IgD-negative memory B cell (primary cell): ENCODE data around the gene WT1. TPM values are rescaled to one million over a fixed set of nuclear protein-coding genes. Genes with fewer than 3 reads are reported as not detected.
"Not testable (repeated sequence)": the region's sequence is repeated elsewhere in the genome, so short reads cannot be mapped to it uniquely, and the experiment has no call there.

Experiments used
- H3K27ac Mint-ChIP-seq, 3 donors: one replicate each; pipeline ENCODE4 v1.8.0; 2020 to 2022; ENCODE audit warnings: mild to moderate bottlenecking in 3 of 3, mixed read lengths in 3 of 3, moderate library complexity in 1 of 3
- H3K27me3 Mint-ChIP-seq: one replicate; pipeline ENCODE4 v1.8.0; 2021; ENCODE audit warnings: mixed read lengths
- H3K36me3 Mint-ChIP-seq: one replicate; pipeline ENCODE4 v1.8.0; 2020; ENCODE audit warnings: mild to moderate bottlenecking, mixed read lengths
- H3K4me1 Mint-ChIP-seq, 3 donors: one replicate each; pipeline ENCODE4 v1.8.0; 2020 to 2022; ENCODE audit warnings: mixed read lengths in 3 of 3, mild to moderate bottlenecking in 1 of 3
- H3K4me3 Mint-ChIP-seq, 4 donors: one replicate each; pipeline ENCODE4 v1.8.0; 2020 to 2022; ENCODE audit warnings: mild to moderate bottlenecking in 4 of 4, mixed read lengths in 4 of 4, moderate library complexity in 3 of 4
- H3K9me3 Mint-ChIP-seq, 3 donors: one replicate each; pipeline ENCODE4 v1.8.0; 2020 to 2021; ENCODE audit warnings: mixed read lengths in 3 of 3, mild to moderate bottlenecking in 1 of 3
- polyA plus RNA-seq: library from polyadenylated mRNA; unstranded; fragments of 300-500 nt; fragmentation: Illumina TruSeq; gene quantifications from one replicate; pipeline ENCODE4 v1.2.3, GENCODE V29; 2021

WT1 gene
- polyA plus RNA-seq, 1 donor from 2014 or later, result not detected

DNA sequence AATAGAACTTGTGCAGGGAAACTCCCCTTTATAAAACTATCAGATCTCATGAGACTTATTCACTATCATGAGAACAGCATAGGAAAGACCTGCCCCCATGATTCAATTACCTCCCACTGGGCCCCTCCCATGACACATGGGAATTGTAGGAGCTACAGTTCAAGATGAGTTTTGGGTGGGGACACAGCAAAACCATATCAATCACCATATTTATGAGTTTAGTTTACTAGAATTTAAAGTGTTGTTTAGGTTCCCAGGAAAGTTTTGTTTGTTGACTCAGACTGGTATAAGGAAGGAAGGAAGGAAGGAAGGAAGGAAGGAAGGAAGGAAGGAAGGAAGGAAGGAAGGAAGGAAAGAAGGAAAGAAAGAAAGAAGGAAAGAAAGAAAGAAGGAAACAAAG, 65.4 kb downstream of the WT1 start:
- H3K4me3 Mint-ChIP-seq, H3K36me3 Mint-ChIP-seq, H3K27ac Mint-ChIP-seq, H3K27me3 Mint-ChIP-seq, H3K4me1 Mint-ChIP-seq: not testable (repeated sequence)
- H3K9me3 Mint-ChIP-seq, result peaks cover 6 to 24% (median 8%) of the 10 kb centered on the region in 3 donors

DNA sequence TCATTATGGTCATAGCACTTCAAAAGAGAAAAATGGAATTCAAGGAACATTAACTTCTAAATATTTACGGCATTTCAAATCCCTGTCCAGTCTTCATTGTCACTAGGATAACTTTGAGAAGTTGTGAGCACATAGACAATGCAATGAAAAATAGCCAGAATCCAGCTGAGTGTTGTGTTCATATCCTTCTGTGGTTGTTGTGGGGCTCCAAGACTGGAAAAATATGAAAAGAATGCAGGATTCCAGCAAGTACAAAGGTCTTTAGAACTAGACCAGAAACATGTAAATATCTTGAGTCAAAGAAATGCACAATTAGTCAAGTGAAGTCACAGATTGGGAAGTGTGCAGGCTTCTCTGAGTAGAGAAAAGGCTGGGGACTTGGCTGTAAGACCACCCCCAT, 68.7 kb downstream of the WT1 start:
- H3K4me1 Mint-ChIP-seq, result peaks cover 0 to 3% (median 0%) of the 10 kb centered on the region in 3 donors
- peaks cover 5 to 24% (median 8%) of the 10 kb centered on the region in 3 donors for H3K9me3 Mint-ChIP-seq
- peaks cover 1% of the 10 kb centered on the region for H3K36me3 Mint-ChIP-seq
- H3K4me3 Mint-ChIP-seq, result no peak overlapping the region
- H3K27ac Mint-ChIP-seq, result no peak overlapping the region
- peaks cover 7% of the 10 kb centered on the region for H3K27me3 Mint-ChIP-seq

DNA sequence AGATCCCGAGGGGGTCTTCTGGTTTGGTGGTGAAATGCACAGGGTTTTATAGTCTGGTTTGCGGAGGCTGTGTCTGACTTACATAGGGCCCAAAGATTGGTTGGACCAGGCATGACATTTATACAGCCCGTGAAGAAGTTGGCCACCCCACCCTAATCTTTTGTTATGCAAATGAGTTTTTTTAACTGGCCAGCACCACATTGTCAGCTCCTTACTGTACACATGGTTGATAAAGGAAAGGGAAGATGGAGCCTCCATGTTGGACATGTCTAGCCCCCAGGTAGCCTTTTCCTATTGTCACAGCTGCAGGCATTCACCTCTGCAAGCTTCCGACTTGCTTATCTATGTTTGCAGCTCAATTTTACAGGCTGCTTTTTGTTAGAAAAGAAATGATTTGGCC, 70.1 kb downstream of the WT1 start:
- peaks cover 1% of the 10 kb centered on the region for H3K36me3 Mint-ChIP-seq
- peaks cover 0 to 3% (median 0%) of the 10 kb centered on the region in 3 donors for H3K4me1 Mint-ChIP-seq
- no peak overlapping the region for H3K4me3 Mint-ChIP-seq
- H3K27me3 Mint-ChIP-seq, result peaks cover 7% of the 10 kb centered on the region
- peak overlapping the region in 1 of 3 donors; percentile 14 for H3K27ac Mint-ChIP-seq
- H3K9me3 Mint-ChIP-seq, result peaks cover 5 to 17% (median 8%) of the 10 kb centered on the region in 3 donors

DNA sequence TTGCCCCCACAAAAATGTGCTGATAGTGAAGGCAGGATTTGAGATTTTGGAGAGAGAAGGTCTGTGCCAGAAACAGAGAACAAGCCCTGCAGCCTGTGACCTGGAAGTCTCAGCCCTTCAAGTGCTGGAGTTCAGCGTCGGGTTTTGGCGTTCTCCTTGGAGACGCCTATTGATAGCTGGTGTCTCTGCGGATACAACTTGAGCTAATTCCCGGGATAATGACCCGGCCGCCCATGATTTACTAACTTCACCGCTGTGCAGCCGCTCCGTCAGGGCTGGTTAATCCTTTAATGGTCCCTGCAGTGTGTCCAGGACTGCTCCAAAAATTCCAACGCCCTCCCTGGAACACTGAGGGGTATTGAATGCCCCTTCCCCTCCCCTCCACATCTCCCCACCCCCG, 76.6 kb downstream of the WT1 start:
- peaks cover 1% of the 10 kb centered on the region for H3K36me3 Mint-ChIP-seq
- no peaks in the 10 kb centered on the region for H3K9me3 Mint-ChIP-seq
- peak overlapping the region in 1 of 4 donors; percentile 45 for H3K4me3 Mint-ChIP-seq
- H3K4me1 Mint-ChIP-seq, result peaks cover 0 to 3% (median 0%) of the 10 kb centered on the region in 3 donors
- H3K27me3 Mint-ChIP-seq, result peaks cover 8% of the 10 kb centered on the region
- H3K27ac Mint-ChIP-seq, result no peak overlapping the region

DNA sequence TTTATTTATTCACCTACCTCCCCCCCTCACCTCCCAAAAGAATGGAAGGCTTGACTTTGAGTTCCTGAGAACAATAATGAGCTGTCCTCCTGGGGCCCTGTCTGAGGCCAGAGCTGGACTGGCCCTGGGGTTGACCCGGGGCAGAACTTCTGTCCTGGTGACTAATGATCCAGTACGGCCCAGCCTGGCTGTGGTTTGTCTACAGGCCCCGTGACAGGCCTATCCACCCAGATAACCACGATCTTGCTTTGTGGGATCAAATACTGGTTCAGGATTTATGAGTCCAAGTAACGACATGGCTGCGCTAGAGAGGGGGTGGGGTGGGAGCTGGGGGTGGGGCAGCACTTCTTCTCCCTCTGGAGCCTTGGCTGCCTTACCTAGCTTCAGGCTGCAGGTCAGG, 81.5 kb downstream of the WT1 start:
- Mint-ChIP-seq H3K9me3 (peaks cover 0 to 2% (median 0%) of the 10 kb centered on the region in 3 donors), H3K27me3 (peaks cover 3% of the 10 kb centered on the region), H3K36me3 (no peaks in the 10 kb centered on the region), H3K4me1 (no peaks in the 10 kb centered on the region), H3K4me3 (no peak overlapping the region), H3K27ac (no peak overlapping the region)

DNA sequence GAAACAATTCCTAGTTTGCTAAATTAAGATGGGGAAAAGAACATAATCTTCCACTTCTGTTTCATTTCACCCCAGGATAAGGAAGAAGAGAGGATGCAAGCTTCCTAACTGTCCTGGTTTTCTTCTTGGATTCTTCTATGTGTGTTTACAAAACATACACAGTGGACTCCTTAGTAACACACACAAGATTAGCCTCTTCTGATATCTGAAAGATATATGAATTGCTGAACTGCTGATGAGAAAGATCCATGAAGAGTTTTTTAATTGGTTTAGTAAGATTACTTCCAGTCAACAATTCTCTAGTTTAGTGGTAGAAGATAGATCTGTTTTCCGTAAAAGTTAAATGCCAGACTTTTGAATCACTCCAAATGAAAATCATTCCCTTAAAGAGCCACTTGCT, 86.8 kb downstream of the WT1 start:
- Mint-ChIP-seq H3K9me3 (peaks cover 0 to 2% (median 0%) of the 10 kb centered on the region in 3 donors), H3K4me1 (peaks cover 0 to 1% (median 0%) of the 10 kb centered on the region in 3 donors), H3K27me3 (peaks cover 6% of the 10 kb centered on the region), H3K36me3 (no peaks in the 10 kb centered on the region), H3K4me3 (no peak overlapping the region), H3K27ac (no peak overlapping the region)

DNA sequence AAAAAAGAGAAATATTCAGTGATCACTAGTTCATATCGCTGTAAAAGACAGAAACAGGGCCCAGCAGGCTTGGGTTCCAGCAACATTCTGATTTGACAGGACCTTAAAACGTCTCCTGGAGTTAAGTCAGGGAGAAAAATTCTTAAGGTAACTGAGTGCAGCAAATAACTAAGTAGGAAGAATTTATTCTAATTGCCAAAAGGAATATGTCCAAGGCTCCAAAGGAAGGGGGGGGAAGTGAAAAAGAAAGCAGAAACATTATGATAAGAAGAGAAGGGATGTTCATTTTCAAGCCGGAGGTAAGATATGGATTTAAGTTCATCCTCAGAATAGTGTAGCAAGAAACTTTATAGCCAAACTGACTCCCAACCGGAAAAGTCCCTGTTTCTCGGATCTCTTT, 90.4 kb downstream of the WT1 start:
- H3K27me3 Mint-ChIP-seq, result peaks cover 4% of the 10 kb centered on the region
- peaks cover 0 to 1% (median 0%) of the 10 kb centered on the region in 3 donors for H3K9me3 Mint-ChIP-seq
- no peak overlapping the region for H3K27ac Mint-ChIP-seq
- H3K36me3 Mint-ChIP-seq, result peaks cover 1% of the 10 kb centered on the region
- peaks cover 0 to 1% (median 0%) of the 10 kb centered on the region in 3 donors for H3K4me1 Mint-ChIP-seq
- H3K4me3 Mint-ChIP-seq, result peak overlapping the region in 1 of 4 donors; percentile 4

DNA sequence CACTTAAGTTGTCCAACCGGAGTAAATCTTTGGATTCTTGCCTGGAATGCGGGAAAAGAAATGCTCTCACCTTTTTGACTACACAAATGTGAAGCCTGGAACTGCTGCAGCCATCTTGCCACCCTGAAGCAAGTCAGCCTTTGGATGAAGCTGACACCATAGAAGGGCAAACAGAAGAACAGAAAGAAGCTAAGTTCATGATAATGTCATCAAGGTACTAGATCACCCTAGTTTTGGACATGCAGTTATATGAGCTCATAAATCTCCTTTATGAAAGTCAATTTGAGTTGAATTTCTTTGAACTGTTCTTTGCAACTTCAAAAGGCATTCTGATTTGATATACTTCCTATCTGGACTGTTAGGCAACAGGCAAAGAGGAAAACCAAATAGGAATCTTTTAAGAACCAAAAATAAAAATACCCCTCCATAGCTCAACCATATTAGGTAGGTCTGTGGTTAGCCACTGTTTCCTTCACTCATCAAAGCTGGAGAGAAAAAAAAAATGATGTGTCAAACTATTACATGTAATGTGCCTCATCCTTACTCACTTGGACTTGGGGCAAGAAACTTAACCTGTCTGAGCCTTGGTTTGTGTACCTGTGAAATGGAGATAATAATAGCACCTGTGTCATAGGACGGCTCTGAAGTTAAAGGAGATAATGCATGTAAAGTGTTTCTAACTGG, 91.9 kb downstream of the WT1 start:
- H3K27me3 Mint-ChIP-seq, result peaks cover 4% of the 10 kb centered on the region
- H3K9me3 Mint-ChIP-seq, result peaks cover 0 to 1% (median 0%) of the 10 kb centered on the region in 3 donors
- H3K36me3 Mint-ChIP-seq, result peaks cover 1% of the 10 kb centered on the region
- peaks cover 0 to 1% (median 0%) of the 10 kb centered on the region in 3 donors for H3K4me1 Mint-ChIP-seq
- no peak overlapping the region for H3K4me3 Mint-ChIP-seq
- no peak overlapping the region for H3K27ac Mint-ChIP-seq

DNA sequence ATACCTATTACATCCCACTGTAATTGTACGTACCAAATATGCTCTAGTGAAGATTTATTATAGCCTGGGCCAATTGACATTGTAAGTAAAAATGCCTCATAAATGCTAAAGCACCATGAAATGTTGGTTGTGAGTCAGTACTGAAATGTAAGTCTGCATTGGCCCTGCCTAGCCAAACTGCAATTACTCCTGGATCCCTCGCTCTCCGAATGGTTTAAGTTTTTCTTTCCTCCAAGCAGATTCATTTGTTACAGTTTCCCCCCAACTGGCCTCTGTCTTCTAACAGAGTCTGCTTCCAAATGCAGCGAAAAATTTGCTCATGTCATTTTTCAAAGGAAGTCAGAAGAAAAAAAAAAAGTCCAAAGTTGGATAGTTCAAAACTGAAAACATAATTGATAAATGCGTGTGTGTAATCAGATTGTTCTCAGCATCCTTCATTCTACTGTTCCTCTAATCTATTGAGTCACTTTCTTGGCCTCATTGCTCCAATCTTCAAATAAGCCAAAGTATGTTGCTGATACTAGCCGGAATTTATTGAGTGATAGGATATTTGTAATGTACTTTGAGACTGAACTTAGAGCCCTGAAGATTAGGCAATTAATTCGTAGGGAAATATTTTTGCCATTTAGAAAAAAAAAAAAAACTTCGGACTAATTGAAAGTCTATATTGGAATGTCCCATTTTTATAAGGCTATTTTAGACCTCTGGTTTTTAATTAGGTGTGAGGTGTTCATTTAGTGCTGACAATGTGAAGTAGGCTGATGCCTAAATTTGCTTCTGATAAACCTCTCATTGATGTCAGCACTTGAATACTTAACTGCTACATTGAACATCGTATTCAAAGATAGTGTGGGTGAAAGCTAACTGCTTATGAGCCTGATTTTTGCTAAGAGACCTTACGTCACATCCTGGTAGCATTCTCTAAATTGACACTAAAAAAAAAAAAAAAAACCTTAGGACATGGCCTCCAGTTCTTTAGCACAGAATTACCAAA, 93.4 kb downstream of the WT1 start:
- Mint-ChIP-seq H3K4me3 (no peak overlapping the region), H3K27me3 (peaks cover 4% of the 10 kb centered on the region), H3K4me1 (peaks cover 0 to 1% (median 0%) of the 10 kb centered on the region in 3 donors), H3K27ac (no peak overlapping the region), H3K9me3 (peaks cover 0 to 1% (median 0%) of the 10 kb centered on the region in 3 donors), H3K36me3 (peaks cover 1% of the 10 kb centered on the region)

DNA sequence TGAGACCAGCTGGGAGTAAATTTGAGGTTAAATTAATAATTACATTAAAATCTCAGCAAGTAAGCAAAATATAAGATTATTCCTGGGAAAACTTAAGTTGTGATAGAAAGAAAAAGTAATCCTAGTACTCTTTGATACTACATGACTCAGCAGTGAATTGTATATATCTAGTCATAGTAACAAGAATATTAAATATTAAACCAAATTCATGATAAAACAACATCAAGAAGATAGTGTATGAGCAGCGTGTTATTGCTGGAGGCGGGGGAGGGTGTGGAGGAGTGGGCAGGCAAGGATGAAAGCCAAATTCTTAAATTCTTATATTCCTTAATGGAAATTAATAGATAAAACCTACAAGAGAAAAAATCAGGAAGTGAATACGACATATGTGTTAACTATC, 95.2 kb downstream of the WT1 start:
- H3K4me1 Mint-ChIP-seq, result peaks cover 0 to 1% (median 0%) of the 10 kb centered on the region in 3 donors
- H3K9me3 Mint-ChIP-seq, result peaks cover 0 to 1% (median 0%) of the 10 kb centered on the region in 3 donors
- H3K4me3 Mint-ChIP-seq, result no peak overlapping the region
- peaks cover 3% of the 10 kb centered on the region for H3K36me3 Mint-ChIP-seq
- H3K27ac Mint-ChIP-seq, result no peak overlapping the region
- peaks cover 2% of the 10 kb centered on the region for H3K27me3 Mint-ChIP-seq

Other genes with a start within 250 kb of the WT1 start
- 203 TPM for gene EIF3M, start 148.3 kb upstream of the WT1 start, polyA plus RNA-seq